EH (cell line): ENCODE measurements around the gene TMEM250.
"Not testable (repeated sequence)": the region's sequence is repeated elsewhere in the genome, so short reads cannot be mapped to it uniquely, and the experiment has no call there.

Experiments used
- DNase-seq: peaks from one replicate; pipeline ENCODE4 v3.0.0-alpha.2; 2015; ENCODE audit warnings: low read depth

The TMEM250 gene, protein sequence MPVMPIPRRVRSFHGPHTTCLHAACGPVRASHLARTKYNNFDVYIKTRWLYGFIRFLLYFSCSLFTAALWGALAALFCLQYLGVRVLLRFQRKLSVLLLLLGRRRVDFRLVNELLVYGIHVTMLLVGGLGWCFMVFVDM

GRCh38 chr9:136118320-136119060 lies at the start of gene TMEM250:
TSS of gene TMEM250 (minus strand) at chr9:136118875. CDS start at chr9:136116900, 1,975 bp downstream.
- DNase-seq = peak; percentile 96

- DNase-seq = no peak
Measured at GRCh38 chr9:136163248-136163850, 44.7 kb upstream of the TMEM250 start.

DNA sequence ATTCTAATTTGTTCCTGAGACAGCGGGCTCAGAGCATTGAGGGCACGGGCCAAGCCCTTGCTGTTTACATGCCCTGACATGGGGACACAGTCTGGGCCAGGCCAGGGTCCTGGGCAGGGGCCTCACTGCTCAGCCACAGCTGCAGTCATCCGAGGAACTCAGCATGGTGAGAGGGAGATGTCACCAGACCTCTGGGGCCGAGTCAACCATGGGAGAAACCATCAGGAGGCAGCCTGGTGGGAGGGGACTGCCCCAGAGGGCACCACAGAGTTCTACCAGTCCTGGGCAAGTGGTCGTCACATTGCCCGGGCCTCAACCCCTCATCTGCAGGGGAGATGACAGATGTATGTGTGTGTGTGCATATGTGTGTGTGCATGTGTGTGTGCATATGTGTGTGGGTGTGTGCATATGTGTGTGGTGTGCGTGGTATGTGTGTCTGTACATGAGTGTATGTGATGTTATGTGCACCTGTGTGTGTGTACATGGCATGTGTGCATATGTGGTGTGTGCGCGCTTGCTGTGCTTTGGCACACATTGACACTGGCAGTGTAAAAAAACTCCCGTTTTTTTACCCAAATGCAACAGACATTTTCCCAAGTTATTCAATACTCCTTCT lies 42.4 kb upstream of the TMEM250 start:
- no peak for DNase-seq

GRCh38 chr9:136160381-136160841 lies 41.7 kb upstream of the TMEM250 start:
- no peak for DNase-seq

- DNase-seq = no peak
Measured at GRCh38 chr9:136159851-136160250, 41.2 kb upstream of the TMEM250 start.

- no peak for DNase-seq
Measured at GRCh38 chr9:136157477-136158265, 39.0 kb upstream of the TMEM250 start.

DNA sequence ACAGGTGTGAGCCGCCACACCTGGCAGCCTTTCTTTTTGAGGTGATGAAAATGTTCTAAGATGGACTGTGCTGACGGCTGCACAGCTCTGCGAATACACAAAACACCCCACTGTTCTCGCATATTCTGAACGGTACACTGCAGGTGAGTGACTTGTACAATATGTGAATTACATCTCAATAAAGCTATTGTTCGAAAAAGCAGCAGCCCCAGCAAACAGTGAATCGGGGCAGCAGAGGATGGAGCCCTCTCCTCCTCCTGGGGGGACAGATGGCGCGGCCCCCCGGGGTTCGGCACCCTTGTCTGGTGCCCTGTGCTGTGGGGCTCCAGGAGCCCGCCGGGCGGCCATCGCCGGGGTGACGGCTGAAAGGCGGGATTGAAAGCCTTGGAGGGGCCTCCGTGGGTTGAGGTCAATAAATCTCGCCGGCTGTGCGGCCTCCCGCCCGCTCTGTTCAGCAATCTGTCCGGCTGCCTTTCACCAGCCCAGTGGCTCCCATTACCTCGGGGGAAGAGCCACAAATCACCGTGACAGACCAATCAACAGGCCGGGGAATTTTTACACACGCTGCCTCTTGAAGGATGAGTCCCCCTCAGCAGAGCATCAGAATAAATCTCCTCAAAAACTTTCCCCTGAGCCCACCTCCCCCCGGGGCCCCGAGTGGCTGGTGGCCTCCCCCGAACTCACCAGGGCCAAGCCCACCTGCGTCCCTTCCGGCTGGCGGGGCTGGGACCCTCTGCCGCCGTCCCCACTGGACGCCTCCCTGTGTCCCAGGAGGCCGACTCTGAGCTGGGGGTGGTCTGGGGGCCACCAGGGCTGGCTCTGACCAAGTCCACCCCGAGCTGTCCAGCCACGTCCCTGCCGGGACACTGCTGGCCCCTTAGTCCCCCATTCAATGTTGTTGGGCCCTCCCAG lies 37.8 kb upstream of the TMEM250 start:
- DNase-seq = no peak

- no peak for DNase-seq
Measured at GRCh38 chr9:136155576-136155975, 36.9 kb upstream of the TMEM250 start.

- no peak for DNase-seq
Measured at GRCh38 chr9:136154943-136155342, 36.3 kb upstream of the TMEM250 start.

DNA sequence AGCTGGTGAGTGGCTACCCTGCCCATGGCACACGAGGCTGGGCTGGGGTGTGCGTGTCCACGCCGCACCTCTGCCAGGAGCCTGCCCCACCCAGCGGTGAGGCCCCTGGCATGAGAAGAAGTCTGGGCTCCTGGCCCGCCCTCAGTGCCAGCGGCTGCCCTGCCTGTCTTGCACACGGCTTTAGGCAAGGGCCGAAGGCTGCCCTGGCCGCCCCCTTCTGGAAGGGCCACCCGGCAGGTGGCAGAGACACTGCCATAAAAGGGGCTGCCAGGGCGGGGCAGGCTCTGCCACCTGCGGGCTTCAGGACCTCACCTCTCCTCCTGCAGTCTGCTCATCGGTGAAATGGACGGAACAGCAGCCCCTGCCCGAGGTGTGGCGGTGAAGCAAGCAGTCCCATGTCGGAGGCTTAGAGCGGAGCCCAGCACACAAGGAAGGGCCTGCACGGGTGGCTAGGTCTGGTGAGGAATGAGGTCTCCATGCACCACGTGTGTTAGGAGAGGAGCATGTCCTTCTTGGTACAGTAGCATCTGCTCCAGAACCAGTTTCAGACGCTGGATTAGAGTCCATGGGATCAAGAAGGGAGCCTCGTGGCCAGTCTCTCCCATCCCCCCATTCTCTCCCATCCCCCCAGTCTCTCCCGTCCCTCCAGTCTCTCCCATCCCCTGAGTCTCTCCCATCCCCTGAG lies 34.8 kb upstream of the TMEM250 start:
- DNase-seq = no peak

DNA sequence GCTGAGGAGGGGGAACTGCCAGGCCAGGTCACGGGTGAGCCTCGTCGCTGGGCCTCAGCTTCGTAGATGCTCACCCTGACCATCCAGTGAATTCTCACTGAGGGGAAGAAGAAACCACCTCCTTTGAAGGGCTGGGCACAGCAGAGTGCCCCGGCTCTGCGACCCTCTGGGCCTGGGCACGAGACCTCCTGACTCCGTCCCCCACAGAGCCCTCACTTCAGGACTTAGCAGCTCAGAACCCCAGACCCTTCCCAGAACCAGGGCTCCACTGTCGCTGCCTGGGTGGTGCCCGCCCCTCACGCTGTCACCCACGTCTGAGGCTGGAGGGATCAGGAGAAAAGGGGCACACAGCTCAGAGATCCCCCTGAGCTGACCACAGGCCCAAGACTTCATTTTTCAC lies 34.3 kb upstream of the TMEM250 start:
- no peak for DNase-seq

DNA sequence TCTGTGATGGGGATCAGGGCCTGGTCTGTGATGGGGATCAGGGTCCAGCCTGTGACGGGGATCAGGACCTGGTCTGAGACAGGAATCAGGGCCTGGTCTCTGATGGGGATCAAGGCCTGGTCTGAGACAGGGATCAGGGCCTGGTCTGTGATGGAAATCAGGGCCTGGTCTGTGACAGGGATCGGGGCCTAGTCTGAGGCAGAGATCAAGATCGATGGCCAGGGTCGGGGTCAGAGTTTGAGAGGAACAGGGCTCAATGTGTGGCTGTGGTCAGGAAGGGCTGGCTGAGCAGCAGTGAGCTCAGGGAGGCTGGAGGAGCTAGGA lies 33.8 kb upstream of the TMEM250 start:
- no peak for DNase-seq

DNA sequence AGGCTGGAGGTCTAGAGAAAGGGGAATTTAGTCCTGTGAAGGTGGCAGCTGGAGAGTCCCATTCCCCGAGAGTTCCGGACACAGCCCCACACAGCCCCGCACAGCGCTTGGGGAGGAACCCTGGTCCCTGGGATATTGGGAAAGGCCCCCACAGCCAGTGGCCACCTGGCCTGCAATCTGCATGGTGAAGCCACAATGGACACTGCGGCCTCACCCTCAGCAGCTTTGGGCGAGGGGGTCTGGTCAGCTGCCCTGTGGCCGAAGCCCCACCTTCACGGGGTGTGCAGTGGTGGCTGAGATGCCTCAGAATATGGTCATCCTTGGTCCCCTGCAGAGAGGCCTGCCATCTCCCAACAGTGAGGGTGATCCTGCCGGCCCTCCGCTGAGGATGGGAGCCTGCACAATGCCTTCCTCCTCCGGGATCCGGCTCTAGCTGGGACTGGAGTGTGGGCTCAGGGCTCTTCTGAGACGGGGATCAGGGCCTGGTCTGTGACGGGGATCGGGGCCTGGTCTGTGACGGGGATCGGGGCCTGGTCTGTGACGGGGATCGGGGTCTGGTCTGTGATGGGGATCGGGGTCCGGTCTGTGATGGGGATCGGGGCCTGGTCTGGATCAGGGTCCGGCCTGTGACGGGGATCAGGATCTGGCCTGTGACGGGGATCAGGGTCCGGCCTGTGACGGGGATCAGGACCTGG lies 33.3 kb upstream of the TMEM250 start:
- DNase-seq = no peak

DNA sequence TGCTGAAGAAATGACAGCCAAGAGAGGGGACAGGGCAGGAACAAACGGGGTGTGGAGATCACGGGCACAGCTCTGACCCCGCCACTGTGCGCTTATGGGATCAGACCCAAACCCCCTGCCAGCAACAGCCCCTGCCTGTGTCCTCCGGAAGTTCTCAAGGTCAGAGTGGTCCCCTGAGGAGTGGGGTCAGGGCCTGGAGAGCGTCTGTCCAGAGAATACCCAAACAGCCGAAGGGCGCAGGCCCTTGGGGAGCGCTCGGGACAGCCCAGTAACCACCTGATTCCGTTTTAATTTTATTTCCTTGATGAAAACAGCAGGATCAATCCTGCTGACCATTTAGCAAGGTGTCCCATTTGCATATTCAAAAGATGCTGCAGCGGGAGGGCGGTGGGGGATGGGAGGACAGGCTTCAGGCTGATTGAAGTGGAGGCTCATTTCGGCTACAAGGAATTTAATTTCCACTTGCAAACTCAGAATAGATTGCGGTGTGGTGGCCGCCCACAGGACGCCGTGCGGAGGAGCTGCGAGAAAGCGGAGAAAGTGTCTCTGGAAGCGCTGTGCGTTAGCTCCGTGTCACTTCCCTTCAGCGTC lies 32.6 kb upstream of the TMEM250 start:
- no peak for DNase-seq

DNA sequence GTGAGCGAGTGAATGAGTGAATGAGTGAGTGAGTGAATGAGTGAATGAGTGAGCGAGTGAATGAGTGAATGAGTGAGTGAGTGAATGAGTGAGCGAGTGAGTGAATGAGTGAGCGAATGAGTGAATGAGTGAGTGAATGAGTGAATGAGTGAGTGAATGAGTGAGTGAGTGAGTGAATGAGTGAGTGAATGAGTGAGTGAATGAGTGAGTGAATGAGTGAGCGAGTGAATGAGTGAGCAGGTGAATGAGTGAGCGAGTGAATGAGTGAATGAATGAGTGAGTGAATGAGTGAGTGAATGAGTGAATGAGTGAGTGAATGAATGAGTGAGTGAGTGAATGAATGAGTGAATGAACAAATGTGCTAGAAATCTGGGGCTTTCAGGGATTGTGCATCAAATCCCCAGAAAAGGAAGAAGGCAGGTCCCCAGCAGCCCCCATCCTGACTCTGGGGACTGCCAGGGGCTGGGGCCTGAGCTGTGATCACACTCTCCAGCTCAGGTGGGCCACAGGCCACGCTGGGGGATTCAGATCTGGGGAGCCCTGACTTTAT lies 32.1 kb upstream of the TMEM250 start:
- not testable (repeated sequence) for DNase-seq

DNA sequence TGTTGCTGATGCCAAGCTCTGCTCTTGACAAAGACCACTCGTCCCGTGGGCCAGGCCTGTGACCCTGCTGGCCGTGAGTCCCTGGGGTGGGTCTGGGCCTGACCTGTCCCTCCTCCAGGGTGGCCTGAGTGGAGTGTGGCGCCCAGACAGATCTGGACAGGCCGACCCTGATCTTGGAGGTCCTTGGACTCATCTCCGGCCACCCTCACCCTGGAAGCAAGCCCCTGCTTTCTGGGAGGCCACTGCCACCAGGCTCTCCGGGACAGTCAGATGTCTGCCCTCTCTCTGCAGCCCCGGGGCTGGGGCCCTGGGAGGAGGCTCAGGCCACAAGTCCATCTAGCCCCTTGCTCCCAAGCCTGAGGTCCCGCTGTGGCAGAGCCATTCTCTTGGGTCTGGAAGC lies 31.2 kb upstream of the TMEM250 start:
- no peak for DNase-seq

DNA sequence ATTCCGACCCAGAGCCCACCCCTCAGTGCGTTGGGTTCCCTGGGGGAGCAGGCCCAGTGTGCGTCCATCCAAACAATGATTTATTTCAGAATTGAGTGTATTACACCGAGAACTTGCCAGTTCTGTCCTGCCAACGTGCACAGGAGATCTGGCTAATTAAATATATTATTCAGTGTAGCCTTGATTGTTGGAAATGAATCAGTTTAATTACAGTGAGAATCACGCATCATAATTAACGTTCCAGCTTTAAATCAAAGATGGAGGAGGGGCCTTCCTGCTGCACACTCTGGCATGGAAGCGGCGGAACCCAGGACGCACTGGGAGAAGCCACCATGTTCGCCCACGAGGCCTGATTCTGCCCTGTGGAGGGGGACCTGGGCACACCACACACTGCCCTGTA lies 30.7 kb upstream of the TMEM250 start:
- no peak for DNase-seq

DNA sequence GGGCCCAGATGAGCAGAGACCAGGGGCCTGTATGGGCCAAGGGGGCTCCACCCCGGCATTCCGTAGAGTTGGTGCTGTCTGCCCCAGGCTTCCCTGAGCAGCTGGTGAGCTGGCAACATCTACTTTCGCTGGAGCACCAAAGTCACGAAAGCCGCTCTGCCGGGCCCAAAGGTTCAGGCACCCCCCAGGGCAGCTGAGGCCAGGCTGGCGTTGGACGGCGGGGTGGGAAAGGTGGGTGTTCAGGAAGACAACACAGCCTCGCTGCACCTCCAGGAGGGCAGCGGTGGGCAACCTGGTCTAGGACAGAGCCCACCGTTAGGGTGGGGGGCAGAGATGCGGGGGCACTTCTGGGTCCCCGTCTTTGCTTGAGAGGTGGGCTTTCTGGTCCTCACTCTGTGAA lies 30.1 kb upstream of the TMEM250 start:
- DNase-seq = no peak
